GM04504 (cell line): ENCODE results near the gene GPX3.

Experiments used
- DNase-seq: peaks from one replicate; pipeline ENCODE4 v3.0.0-alpha.2; 2012; ENCODE audit warnings: low read depth

GPX3 gene

DNA sequence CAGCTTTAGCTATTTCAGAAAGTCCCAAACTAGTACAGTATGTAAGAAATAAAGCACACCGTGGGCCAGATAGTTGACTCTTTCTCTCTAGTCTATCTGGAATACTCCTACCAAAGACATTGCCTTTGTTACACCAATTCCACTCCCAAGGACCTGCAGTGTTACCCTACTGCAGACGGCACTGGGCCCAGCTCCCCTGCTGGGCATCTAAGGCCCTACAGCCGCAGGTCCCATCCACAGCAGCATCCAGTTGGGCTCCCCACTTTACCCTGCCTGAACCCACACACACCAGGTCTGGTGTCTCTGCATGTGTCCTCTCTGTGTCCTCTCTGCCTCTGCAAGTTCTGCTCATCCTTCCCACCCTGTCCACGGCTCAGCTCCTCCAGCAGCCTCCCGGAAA lies 37.9 kb downstream of the GPX3 start:
- DNase-seq, result no peak

- no peak for DNase-seq
Observed at GRCh38 chr5:151058891-151059489, 38.6 kb downstream of the GPX3 start.

GRCh38 chr5:151060742-151061141 lies 40.4 kb downstream of the GPX3 start:
- DNase-seq, result no peak

DNA sequence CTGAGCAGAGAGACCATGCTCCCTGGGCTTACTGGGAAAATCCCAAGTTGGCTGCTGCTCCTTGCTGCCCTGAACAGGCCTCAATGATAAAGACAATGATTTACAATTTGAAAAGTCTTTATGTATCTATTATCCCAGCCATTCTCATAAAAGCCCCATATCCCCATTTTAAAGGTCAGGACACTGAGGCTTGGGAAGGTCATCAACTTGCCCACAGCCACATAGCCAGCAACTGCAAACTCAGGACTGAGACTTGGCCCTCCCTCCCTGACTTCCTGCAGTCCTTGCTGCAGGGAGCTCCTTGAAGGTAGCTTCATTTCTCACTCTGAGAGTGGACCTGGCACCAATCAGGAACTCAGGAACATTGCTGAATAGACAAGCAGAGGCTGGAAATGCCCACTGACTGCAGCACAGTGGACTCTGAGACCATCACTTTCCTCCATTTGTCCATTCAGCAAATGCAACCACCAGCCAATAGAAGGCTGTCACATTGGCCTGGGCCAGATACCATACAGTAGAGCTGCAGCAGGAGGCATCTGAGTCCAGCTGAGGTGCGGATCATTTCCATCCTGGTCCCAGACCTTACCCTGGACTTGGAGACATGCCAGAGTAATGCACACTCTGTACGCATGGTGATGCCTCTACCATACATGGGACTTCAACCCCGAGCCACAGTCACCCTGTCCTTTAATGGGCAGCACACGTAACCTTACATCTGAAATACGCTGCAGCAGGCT lies 42.2 kb downstream of the GPX3 start:
- no peak for DNase-seq

DNA sequence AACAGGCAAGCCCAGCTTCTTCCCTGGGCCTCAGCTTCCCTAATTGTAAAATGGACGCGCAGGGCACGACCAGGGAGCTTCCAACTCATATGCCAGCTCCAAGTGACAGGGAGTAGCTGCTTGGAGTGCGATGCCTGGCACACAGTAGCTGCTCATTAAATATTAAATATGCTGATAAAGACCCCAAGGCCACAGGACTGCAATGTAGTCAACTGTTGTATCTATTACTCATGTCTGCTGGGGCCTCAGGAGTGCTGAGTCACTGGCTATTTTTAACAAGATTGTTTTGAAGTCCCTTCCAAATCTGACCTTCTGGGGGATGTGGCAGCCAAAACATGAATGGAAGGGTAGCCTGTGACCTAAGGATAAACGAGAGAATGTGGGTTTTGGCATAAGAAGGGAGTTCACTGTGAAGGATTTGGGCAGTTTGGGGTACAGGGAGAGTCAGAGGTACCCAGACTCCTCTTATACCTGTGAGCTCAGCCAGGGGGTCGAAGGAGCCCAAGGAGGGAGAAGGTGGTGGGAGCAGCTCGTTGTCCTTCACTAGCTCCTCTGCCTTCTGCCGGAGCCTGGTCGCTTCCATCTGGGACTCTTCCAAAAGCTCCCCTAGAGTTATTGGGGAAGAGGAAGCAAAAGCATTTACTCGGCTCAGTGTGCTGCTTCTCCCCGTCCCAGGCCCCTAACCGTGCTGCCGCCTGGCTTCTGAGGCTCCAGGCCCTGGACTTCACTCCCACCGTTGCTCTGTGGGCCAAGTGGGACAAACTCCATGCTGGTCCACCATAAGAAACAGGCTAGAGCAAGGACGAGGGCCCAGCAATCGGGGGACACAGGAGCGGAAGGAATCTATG lies 43.0 kb downstream of the GPX3 start:
- peak; percentile 51 for DNase-seq

DNA sequence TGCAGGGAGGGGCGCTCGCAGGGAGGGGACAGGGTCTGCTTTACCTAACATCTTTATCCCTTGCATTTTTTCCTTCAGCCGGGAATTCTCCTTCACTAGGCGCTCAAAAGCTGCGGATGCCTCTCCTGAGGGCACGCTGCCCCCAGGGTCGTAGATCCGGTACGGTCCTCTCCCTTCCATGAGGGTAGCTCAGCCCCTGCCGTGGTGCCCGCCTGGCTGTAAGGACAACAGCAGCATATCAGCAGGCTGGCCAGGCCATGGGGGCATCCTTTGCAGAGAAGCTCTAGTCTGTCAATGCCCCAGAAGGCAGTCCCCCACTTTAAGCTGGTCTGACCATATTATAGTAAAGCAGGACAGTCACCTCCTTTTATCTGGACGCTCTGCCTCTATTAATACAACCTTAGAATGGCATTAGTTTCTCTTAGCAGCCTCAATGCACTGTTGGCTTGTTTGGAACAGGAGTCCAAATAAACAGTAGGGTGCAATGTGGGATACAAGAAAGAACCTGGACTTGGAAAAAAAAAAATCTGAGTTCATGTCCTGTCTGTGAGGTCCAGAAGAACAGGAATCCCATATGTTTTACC lies 44.6 kb downstream of the GPX3 start:
- no peak for DNase-seq

DNA sequence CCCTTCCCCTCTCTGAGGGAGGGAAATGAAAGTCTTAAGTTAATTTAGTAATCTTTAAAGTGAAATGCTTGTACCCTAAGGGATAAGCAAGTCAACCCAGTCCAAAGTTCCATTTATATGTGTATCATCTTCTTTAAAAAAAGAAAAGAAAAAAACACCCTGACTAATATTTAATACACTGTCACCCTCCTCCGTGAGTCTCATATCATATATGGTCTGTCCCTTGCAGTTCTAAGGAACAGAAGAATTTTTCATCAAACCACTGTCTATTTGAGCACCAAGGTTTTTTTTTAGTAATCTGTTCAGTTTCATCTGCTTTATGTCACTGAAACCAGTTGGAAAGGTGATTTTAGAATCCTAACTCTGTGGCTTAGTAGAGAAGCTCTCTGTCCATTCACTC lies 45.2 kb downstream of the GPX3 start:
- DNase-seq, result no peak

GRCh38 chr5:151066920-151067319 lies 46.5 kb downstream of the GPX3 start:
- DNase-seq, result no peak

DNA sequence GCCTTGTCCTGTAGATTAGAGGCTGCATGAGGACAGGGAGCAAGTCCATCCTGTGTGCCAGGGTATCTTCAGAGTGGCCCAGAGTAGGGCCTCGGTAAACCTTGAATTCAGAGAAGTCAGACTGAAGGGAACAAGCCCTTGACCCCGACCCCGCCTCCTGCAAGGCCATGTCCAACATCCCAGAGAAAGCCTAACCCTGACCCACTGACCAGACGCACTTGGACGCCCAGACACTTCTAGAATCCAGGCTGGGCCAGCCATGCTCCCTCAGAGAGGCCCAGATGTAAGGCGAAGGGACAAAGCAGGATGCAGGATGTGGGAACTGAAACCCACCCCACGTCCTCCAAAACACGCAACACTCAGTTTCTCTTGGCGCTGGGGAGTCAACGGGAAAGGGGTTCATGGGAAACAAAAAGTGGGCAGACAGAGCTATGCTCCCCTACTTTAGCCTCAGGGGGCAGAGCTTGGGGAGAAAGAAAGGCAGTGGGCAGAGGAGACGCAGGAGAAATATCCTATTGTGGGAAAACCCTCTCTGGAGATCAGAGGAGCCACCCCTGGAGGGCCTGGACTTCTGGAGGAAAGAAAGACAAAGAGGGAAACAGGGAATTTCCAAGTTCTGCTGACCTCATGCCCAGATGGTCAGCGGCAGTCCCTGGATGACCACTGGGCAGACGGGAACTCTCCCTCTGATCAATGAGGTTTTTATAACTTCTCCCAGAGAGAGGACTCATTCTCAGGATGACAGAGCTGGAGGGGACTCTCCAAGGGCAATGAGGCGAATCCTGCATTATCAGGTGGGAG lies 47.4 kb downstream of the GPX3 start:
- DNase-seq, result no peak

GRCh38 chr5:151068433-151069197 lies 48.2 kb downstream of the GPX3 start:
- DNase-seq, result no peak

- DNase-seq, result no peak
Observed at GRCh38 chr5:151070449-151070848, 50.1 kb downstream of the GPX3 start.

- DNase-seq, result no peak
Observed at GRCh38 chr5:151071021-151071420, 50.6 kb downstream of the GPX3 start.

DNA sequence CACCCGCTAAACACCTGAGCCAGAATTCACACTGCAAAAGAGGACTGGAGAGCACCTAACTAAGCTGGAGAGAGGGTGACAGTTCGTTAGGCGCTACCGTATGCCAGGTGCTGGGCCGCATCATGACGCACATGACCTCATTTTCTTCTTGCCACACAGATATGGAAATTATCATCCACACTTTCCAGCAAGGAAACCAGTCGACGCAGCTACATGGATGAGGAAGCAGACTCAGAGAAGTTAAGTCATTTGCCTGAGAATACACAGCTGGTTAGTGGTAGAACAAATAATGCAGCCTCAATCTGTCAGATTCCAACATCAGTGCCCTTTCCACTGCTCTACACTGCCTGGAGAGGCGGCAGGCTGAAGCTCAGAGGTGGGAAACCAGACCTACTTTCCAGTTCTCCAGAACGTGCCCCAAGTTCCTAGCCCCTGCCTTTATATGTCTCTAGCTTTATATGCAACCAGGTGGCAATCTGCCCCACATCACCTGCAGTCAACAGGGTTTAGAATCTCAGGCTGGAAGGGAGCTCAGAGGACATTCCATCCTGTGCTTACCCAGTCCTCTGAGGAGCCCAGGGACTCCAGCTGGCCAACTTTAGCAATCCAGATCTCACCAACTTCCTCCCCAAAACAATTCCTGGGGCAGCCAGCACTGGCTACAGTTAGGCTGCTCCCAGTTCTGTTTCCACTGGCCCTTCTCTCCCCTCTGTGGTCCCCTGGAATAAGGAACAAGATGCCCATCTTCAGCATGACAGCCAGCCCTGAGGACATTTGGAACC lies 51.6 kb downstream of the GPX3 start:
- no peak for DNase-seq

DNA sequence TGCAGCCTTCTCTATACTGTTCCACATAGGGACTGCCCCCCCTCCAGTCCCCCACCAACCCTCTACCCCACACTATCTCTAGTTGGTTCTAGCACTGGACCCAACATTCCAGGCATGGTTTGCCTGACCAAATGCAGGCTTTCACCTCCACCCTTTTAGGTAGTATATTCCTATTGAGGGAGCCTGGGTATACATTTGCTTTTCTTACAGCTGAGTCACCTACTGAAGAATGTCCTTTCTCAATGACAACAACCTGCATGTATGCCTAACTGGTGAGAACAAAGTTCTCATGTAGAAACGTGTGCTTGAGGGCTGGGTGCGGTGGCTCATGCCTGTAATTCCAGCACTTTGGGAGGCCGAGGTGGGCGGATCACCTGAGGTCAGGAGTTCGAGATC lies 52.2 kb downstream of the GPX3 start:
- DNase-seq, result no peak

DNA sequence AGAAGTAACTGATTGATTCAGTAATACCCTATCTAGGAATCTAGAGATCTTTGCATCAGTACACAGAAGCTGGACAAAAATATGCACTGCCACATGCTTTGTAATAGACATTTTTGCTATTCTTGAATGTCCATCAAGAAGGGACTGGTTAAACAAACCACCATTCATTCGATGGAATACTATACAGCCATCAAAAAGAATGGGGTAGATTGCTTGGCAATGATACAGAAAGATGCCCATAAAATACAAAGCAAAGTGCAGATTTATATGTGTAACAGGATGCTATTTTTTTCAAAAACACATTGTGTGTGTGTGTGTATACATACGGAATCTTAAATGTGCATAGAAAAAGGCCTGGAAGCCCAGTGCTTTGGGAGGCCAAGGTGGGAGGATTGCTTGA lies 52.9 kb downstream of the GPX3 start:
- no peak for DNase-seq

DNA sequence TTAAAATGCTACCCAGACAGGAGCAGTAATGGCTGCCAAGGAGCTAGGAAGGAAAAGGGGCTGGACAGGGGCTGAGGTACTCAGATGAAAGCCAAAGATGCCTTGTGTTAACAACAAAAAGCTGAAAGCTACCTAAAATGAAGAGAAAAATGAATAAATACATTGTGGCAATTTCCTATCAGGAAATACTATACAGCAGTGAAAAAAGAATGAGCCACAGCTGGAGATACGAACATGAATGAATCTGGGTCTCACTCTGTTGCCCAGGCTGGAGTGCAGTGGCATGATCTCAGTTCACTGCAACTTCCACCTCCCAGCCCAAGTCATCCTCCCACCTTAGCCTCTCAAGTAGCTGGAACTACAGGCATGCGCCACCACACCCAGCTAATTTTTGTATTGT lies 54.2 kb downstream of the GPX3 start:
- DNase-seq, result no peak

GRCh38 chr5:151075698-151076331 lies 55.4 kb downstream of the GPX3 start:
- DNase-seq, result no peak

DNA sequence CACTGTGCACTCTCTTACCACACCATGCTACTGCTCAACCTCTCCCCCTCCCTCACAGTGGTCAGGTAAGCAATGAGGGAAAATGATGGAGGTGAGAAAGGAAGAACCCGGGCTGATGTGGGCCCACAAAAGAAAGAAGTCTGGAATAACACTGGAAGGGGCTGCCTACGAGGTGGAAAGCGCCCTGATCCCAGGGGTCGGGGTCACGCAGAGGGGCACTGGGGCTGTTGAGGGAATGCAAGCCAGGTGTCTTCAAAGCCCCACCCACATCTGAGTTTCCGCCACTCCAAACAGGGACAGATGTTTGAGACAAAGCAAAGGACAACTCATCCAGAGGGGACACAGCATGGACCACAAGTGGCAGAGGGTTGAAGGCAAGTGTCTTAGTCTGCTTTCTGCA lies 56.2 kb downstream of the GPX3 start:
- no peak for DNase-seq

DNA sequence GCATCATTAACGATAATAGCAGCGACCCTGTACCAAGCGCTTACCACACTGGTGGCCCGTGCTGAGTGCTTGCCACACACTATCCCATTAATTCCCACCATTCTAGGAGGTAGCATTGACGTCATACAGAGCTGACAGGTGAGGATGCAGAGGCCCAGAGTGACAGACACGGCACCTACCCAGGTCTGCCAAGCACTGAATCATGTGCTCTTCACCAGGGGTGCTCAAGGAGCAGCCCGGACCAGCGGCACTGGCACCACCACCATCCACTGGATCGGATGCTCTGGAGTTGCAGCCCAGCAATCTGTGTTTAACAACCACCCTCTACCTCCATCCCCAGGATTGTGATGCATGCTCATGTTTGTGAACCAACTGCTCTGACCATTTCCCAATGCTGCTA lies 57.0 kb downstream of the GPX3 start:
- no peak for DNase-seq

GRCh38 chr5:151077967-151078366 lies 57.6 kb downstream of the GPX3 start:
- DNase-seq, result no peak
